Peyer's patch (tissue), 4 donors: ENCODE results near the gene ISL1. TPM values are rescaled to one million over a fixed set of nuclear protein-coding genes. Genes with fewer than 3 reads are reported as not detected.

Experiments
- DNase-seq, 3 donors: peaks; one replicate each; pipeline ENCODE4 v3.0.0-alpha.2; 2017 to 2019
- H3K27ac ChIP-seq, 4 donors: fragments of 200-600 bp; sonication (generic); one replicate each; pipeline ENCODE4 v1.5.1; 2016 to 2019
- H3K27me3 ChIP-seq, 2 donors: fragments of 200-600 bp; sonication (generic); one replicate each; pipeline ENCODE4 v1.5.1; 2019
- H3K36me3 ChIP-seq, 3 donors: fragments of 200-600 bp; sonication (generic); one replicate each; pipeline ENCODE4 v1.5.1; 2016 to 2019
- H3K4me1 ChIP-seq, 4 donors: fragments of 200-600 bp; sonication (generic); one replicate each; pipeline ENCODE4 v1.5.1; 2016 to 2019
- H3K4me3 ChIP-seq, 4 donors: fragments of 200-600 bp; sonication (generic); 1 replicate in 3 of 4; 2 replicates in 1 of 4; pipeline ENCODE4 v1.5.1; 2016 to 2019; ENCODE audit warnings: mild to moderate bottlenecking in 1 of 4
- H3K9me3 ChIP-seq, 4 donors: fragments of 200-600 bp; sonication (generic); one replicate each; pipeline ENCODE4 v1.5.1; 2016 to 2019; ENCODE audit warnings: mild to moderate bottlenecking in 1 of 4
- POLR2A ChIP-seq, 2 donors: fragments of 450-650 bp; IDR thresholded peaks; one replicate each; pipeline ENCODE4 v1.5.1; 2017; ENCODE audit warnings: antibody characterized with exemption in 2 of 2, mild to moderate bottlenecking in 2 of 2, moderate library complexity in 2 of 2
- total RNA-seq, 4 donors: library from RNA; depleted of rRNA; stranded (reverse); fragments of >200 nt; gene quantifications; one replicate each; pipeline ENCODE4 v1.1.0, GENCODE V29; 2016
- TF ChIP-seq, protein P1 (sequence below), 6 experiments: fragments of 450-650 bp in 4 of 6; fragments of 200-600 bp in 2 of 6; sonication (generic) in 1 of 6; IDR thresholded peaks; one replicate each; pipeline ENCODE4 v1.5.1; 2017 to 2019; ENCODE audit warnings: antibody characterized with exemption in 6 of 6, mild to moderate bottlenecking in 3 of 6, moderate library complexity in 1 of 6

Gene ISL1
- 1 to 10 TPM in 1 of 4 donors, under 1 TPM in 2, not detected in 1; 0.53 to 2.3 (median 0.76) TPM for total RNA-seq

DNA sequence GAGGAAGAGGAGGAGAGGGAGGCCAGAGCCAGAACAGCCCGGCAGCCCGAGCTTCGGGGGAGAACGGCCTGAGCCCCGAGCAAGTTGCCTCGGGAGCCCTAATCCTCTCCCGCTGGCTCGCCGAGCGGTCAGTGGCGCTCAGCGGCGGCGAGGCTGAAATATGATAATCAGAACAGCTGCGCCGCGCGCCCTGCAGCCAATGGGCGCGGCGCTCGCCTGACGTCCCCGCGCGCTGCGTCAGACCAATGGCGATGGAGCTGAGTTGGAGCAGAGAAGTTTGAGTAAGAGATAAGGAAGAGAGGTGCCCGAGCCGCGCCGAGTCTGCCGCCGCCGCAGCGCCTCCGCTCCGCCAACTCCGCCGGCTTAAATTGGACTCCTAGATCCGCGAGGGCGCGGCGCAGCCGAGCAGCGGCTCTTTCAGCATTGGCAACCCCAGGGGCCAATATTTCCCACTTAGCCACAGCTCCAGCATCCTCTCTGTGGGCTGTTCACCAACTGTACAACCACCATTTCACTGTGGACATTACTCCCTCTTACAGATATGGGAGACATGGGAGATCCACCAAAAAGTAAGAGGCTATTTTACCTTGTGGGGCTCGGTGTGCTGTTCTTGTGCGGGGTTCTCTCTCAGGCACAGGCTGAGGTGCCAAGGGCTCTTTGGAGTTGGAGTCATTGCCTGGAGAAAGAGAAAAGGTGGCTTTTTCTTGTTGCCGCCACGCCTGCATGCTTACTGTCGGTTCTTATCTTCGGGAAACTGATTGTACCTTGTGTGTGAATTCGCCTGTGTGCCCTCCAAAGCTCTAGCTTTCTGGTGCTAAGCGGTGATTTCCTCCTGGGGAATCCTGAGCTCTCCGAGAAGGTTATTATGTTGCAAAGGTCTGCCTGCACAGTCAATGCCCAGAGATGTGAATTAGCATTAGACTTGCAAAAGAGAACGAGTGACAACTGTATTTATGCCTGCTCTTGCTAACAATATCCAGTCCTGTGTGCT lies at the start of gene ISL1:
Gene ISL1, plus strand, starts transcription at position 318 of the 991 bp plus-strand sequence. Its CDS starts 224 bp downstream, at position 542.
- Histone ChIP-seq H3K4me1 (peaks cover 0 to 28% (median 0%) of the 10 kb centered on the region in 4 donors), H3K9me3 (no peaks in the 10 kb centered on the region), H3K27me3 (peaks cover 0 to 58% of the 10 kb centered on the region in 2 donors), H3K4me3 (peak within 1 kb of the TSS; percentile 8 to 51 (median 30)), H3K36me3 (no peaks in the 10 kb centered on the region), H3K27ac (no peak within 1 kb of the TSS)
- no peak for TF ChIP-seq POLR2A (IDR thresholded peaks at IDR 0.05)
- TF ChIP-seq, protein P1, sequence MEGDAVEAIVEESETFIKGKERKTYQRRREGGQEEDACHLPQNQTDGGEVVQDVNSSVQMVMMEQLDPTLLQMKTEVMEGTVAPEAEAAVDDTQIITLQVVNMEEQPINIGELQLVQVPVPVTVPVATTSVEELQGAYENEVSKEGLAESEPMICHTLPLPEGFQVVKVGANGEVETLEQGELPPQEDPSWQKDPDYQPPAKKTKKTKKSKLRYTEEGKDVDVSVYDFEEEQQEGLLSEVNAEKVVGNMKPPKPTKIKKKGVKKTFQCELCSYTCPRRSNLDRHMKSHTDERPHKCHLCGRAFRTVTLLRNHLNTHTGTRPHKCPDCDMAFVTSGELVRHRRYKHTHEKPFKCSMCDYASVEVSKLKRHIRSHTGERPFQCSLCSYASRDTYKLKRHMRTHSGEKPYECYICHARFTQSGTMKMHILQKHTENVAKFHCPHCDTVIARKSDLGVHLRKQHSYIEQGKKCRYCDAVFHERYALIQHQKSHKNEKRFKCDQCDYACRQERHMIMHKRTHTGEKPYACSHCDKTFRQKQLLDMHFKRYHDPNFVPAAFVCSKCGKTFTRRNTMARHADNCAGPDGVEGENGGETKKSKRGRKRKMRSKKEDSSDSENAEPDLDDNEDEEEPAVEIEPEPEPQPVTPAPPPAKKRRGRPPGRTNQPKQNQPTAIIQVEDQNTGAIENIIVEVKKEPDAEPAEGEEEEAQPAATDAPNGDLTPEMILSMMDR (IDR thresholded peaks at IDR 0.05): no peak
- peak in 2 of 3 donors; percentile 72 to 73 for DNase-seq

DNA sequence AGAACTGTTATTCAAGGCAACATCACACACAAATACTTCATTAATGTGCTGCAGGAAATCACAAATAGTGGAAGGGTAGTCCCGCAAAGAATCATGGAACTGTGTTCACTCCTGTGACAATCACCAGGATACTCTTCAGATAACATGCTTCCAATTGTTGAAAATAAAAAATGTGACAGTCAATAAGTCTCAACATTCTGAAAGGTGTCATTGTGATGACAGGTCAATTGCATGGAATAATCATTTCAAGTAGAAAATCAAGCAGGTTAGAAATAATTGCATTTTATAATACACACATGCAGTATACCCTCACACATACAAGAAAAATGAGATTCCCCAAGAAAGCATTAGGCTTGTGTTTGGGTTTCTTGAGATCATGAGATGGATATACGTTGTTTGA lies 46.4 kb upstream of the ISL1 start:
- Histone ChIP-seq H3K27ac (no peak overlapping the region), H3K4me3 (no peak overlapping the region), H3K27me3 (no peaks in the 10 kb centered on the region), H3K4me1 (no peaks in the 10 kb centered on the region), H3K9me3 (no peaks in the 10 kb centered on the region), H3K36me3 (no peaks in the 10 kb centered on the region)
- no peak for TF ChIP-seq POLR2A (IDR thresholded peaks at IDR 0.05)
- DNase-seq: no peak

DNA sequence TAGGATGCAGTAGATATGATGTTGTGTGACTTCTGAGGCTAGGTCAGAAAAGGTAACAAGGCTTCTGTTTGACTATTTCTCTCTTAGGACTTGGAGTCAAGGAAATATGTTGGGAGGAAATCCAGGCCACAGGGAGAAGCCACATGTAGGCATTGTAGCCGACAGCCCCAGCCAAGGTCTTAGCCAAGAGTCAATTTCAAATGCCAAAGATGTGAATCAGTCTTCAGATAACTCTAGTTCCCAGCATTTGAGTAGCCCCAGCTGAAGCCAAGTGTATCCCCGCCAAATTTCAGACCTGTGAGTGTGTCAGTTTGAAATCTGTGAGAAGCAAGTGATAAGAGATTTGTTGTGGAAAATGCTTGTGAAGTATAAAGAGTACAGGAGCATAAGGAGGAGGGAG lies 38.1 kb upstream of the ISL1 start:
- Histone ChIP-seq H3K4me1 (no peaks in the 10 kb centered on the region), H3K9me3 (no peaks in the 10 kb centered on the region)
- no peak for DNase-seq

GRCh38 chr5:51347157-51347556 lies 36.1 kb upstream of the ISL1 start:
- H3K4me3 ChIP-seq: no peak overlapping the region
- no peak overlapping the region for H3K27ac ChIP-seq
- no peak for TF ChIP-seq POLR2A (IDR thresholded peaks at IDR 0.05)
- TF ChIP-seq, protein P1 (IDR thresholded peaks at IDR 0.05): no peak
- H3K36me3 ChIP-seq: no peaks in the 10 kb centered on the region
- H3K9me3 ChIP-seq: no peaks in the 10 kb centered on the region
- no peak for DNase-seq
- H3K27me3 ChIP-seq: no peaks in the 10 kb centered on the region
- H3K4me1 ChIP-seq: no peaks in the 10 kb centered on the region

More for the DNA sequence above, 38.1 kb upstream of the ISL1 start:
- no peak overlapping the region for H3K4me3 ChIP-seq
- H3K36me3 ChIP-seq: no peaks in the 10 kb centered on the region
- no peaks in the 10 kb centered on the region for H3K27me3 ChIP-seq
- TF ChIP-seq, protein P1 (IDR thresholded peaks at IDR 0.05): no peak
- no peak for TF ChIP-seq POLR2A (IDR thresholded peaks at IDR 0.05)
- H3K27ac ChIP-seq: no peak overlapping the region

- H3K36me3 ChIP-seq: no peaks in the 10 kb centered on the region
- no peaks in the 10 kb centered on the region for H3K4me1 ChIP-seq
- no peak overlapping the region for H3K27ac ChIP-seq
- no peaks in the 10 kb centered on the region for H3K9me3 ChIP-seq
- no peak for DNase-seq
- TF ChIP-seq POLR2A (IDR thresholded peaks at IDR 0.05): no peak
- TF ChIP-seq, protein P1 (IDR thresholded peaks at IDR 0.05): peak in 3 of 6 experiments; percentile 39 to 44 (median 42)
- H3K4me3 ChIP-seq: no peak overlapping the region
- no peaks in the 10 kb centered on the region for H3K27me3 ChIP-seq
These were observed 35.5 kb upstream of the ISL1 start for GRCh38 chr5:51347704-51348103.

DNA sequence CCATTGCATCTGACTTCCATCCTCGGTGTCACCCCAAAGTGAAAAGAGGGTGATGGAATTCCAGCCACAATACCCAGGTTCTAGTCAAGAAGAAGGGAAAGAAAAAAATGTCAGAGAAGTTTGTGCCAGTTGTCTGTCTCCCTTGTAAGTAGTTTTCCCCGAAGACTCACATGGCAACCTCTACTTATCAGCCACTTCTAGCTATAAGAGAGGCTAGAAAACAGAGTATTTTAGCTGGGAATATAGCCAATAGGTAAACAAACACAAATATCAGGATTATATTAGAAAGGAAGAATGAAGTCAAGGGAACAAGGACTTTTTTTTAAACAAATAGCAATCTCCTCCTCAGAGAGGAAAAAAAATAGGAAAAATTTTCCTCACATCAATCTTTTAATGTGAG lies 12.2 kb upstream of the ISL1 start:
- no peak for DNase-seq
- Histone ChIP-seq H3K4me1 (no peaks in the 10 kb centered on the region), H3K27ac (no peak overlapping the region), H3K27me3 (no peaks in the 10 kb centered on the region), H3K36me3 (no peaks in the 10 kb centered on the region), H3K9me3 (no peaks in the 10 kb centered on the region), H3K4me3 (no peak overlapping the region)
- TF ChIP-seq, protein P1 (IDR thresholded peaks at IDR 0.05): no peak
- no peak for TF ChIP-seq POLR2A (IDR thresholded peaks at IDR 0.05)
